Body of pancreas (tissue), 4 donors: ENCODE data around the gene PCYOX1L.

Source experiments
- CTCF ChIP-seq, 7 experiments: fragments of 450-650 bp in 4 of 7; fragments of 200-600 bp in 3 of 7; sonication (generic) in 3 of 7; IDR thresholded peaks; one replicate each; pipeline ENCODE4 v1.5.1; 2016 to 2019; ENCODE audit warnings: antibody characterized with exemption in 7 of 7
- POLR2A ChIP-seq, 3 donors: fragments of 450-650 bp; IDR thresholded peaks; one replicate each; pipeline ENCODE4 v1.6.1; 2016; ENCODE audit warnings: antibody characterized with exemption in 3 of 3, mild to moderate bottlenecking in 2 of 3

- TF ChIP-seq CTCF (IDR thresholded peaks at IDR 0.05), result no peak
- no peak for TF ChIP-seq POLR2A (IDR thresholded peaks at IDR 0.05)
Observed at GRCh38 chr5:149363936-149364335, 6.1 kb downstream of the PCYOX1L start.
